GM23338 (cell line): ENCODE data around the gene RGSL1. TPM values are rescaled to one million over a fixed set of nuclear protein-coding genes. Genes with fewer than 3 reads are reported as not detected.

ENCODE experiments used
- CTCF ChIP-seq, 2 experiments: fragments of 200-600 bp in 1 of 2; sonication (generic) in 1 of 2; conservative IDR thresholded peaks; 2 replicates each; pipeline versions ENCODE4 v1.5.1 to v1.6.1; 2016 to 2017; ENCODE audit warnings: antibody characterized with exemption in 2 of 2, low read depth in 2 of 2, mild to moderate bottlenecking in 2 of 2, moderate library complexity in 1 of 2
- ETS1 ChIP-seq: IDR thresholded peaks from 2 replicates; pipeline ENCODE4 v1.6.1; 2016; ENCODE audit warnings: antibody characterized with exemption
- EZH2phosphoT487 ChIP-seq: fragments of 200-600 bp; sonication (generic); IDR thresholded peaks from one replicate; pipeline ENCODE4 v1.8.1; 2018; ENCODE audit warnings: antibody characterized with exemption; ENCODE audit not compliant: unreplicated experiment
- POLR2AphosphoS5 ChIP-seq: IDR thresholded peaks from 2 replicates; pipeline ENCODE4 v1.6.1; 2016; ENCODE audit warnings: antibody characterized with exemption, low read depth
- STAT1 ChIP-seq: IDR thresholded peaks from one replicate; pipeline ENCODE4 v1.6.1; 2016; ENCODE audit warnings: antibody characterized with exemption; ENCODE audit not compliant: unreplicated experiment
- ZNF331 ChIP-seq: fragments of 250-450 bp; sonication (Bioruptor Pico); IDR thresholded peaks from 2 replicates; pipeline ENCODE4 v1.5.0; 2020; ENCODE audit warnings: low read depth, mild to moderate bottlenecking, moderate library complexity
- polyA plus RNA-seq: library from polyadenylated mRNA; unstranded; fragments of >200 nt; fragmentation: Nextera tagmentation; extraction: Ambion mirVana; gene quantifications from 2 replicates; pipeline ENCODE4 v1.2.1, GENCODE V29; 2016
- small RNA-seq: library from RNA; depleted of rRNA; stranded (forward); fragments of <200 nt; gene quantifications from one replicate; pipeline ENCODE3, GENCODE V24; 2014; ENCODE audit warnings: low replicate concordance
- total RNA-seq: library from RNA; depleted of rRNA; stranded (reverse); fragments of >200 nt; shearing (Covaris generic); gene quantifications from 2 replicates; pipeline ENCODE4 v1.2.3, GENCODE V29; 2014; rRNA removed
- TF ChIP-seq, protein P1 (sequence below): fragments of 250-450 bp; sonication (Bioruptor Pico); IDR thresholded peaks from 2 replicates; pipeline ENCODE4 v1.5.0; 2020; ENCODE audit warnings: mild to moderate bottlenecking, moderate library complexity

The RGSL1 gene
- total and polyA plus RNA-seq, 2 experiments from 2014 or later = not detected

- TF ChIP-seq, protein P1, sequence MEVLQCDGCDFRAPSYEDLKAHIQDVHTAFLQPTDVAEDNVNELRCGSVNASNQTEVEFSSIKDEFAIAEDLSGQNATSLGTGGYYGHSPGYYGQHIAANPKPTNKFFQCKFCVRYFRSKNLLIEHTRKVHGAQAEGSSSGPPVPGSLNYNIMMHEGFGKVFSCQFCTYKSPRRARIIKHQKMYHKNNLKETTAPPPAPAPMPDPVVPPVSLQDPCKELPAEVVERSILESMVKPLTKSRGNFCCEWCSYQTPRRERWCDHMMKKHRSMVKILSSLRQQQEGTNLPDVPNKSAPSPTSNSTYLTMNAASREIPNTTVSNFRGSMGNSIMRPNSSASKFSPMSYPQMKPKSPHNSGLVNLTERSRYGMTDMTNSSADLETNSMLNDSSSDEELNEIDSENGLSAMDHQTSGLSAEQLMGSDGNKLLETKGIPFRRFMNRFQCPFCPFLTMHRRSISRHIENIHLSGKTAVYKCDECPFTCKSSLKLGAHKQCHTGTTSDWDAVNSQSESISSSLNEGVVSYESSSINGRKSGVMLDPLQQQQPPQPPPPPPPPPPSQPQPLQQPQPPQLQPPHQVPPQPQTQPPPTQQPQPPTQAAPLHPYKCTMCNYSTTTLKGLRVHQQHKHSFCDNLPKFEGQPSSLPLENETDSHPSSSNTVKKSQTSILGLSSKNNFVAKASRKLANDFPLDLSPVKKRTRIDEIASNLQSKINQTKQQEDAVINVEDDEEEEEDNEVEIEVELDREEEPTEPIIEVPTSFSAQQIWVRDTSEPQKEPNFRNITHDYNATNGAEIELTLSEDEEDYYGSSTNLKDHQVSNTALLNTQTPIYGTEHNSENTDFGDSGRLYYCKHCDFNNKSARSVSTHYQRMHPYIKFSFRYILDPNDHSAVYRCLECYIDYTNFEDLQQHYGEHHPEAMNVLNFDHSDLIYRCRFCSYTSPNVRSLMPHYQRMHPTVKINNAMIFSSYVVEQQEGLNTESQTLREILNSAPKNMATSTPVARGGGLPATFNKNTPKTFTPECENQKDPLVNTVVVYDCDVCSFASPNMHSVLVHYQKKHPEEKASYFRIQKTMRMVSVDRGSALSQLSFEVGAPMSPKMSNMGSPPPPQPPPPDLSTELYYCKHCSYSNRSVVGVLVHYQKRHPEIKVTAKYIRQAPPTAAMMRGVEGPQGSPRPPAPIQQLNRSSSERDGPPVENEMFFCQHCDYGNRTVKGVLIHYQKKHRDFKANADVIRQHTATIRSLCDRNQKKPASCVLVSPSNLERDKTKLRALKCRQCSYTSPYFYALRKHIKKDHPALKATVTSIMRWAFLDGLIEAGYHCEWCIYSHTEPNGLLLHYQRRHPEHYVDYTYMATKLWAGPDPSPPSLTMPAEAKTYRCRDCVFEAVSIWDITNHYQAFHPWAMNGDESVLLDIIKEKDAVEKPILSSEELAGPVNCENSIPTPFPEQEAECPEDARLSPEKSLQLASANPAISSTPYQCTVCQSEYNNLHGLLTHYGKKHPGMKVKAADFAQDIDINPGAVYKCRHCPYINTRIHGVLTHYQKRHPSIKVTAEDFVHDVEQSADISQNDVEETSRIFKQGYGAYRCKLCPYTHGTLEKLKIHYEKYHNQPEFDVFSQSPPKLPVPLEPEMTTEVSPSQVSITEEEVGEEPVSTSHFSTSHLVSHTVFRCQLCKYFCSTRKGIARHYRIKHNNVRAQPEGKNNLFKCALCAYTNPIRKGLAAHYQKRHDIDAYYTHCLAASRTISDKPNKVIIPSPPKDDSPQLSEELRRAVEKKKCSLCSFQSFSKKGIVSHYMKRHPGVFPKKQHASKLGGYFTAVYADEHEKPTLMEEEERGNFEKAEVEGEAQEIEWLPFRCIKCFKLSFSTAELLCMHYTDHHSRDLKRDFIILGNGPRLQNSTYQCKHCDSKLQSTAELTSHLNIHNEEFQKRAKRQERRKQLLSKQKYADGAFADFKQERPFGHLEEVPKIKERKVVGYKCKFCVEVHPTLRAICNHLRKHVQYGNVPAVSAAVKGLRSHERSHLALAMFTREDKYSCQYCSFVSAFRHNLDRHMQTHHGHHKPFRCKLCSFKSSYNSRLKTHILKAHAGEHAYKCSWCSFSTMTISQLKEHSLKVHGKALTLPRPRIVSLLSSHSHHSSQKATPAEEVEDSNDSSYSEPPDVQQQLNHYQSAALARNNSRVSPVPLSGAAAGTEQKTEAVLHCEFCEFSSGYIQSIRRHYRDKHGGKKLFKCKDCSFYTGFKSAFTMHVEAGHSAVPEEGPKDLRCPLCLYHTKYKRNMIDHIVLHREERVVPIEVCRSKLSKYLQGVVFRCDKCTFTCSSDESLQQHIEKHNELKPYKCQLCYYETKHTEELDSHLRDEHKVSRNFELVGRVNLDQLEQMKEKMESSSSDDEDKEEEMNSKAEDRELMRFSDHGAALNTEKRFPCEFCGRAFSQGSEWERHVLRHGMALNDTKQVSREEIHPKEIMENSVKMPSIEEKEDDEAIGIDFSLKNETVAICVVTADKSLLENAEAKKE (CRISPR knock-in tag) = no peak
- TF ChIP-seq ETS1 (no peak), CTCF (conservative IDR thresholded peaks at IDR 0.05; ENCODE audit: low read depth in 2 of 2) (no peak), POLR2AphosphoS5 (no peak), EZH2phosphoT487 (no peak), ZNF331 (CRISPR knock-in tag) (no peak), STAT1 (no peak)
Measured at GRCh38 chr1:182608845-182609610, 159.1 kb downstream of the RGSL1 start (continued).

Small RNAs within 50 kb of the gene (small RNA-seq; reads per million reads assigned to genes)
- not detected for gene RF00017

Other genes starting within 250 kb of the RGSL1 start
- 356 and 359 TPM in 2 replicates for gene GLUL, start 58.4 kb upstream of the RGSL1 start, total RNA-seq
- 240 and 254 TPM in 2 replicates for gene GLUL, start 58.4 kb upstream of the RGSL1 start, polyA plus RNA-seq
- not detected in 2 replicates for gene TEDDM1, start 49.5 kb upstream of the RGSL1 start, total RNA-seq
- gene TEDDM1, start 49.5 kb upstream of the RGSL1 start, polyA plus RNA-seq = not detected in 2 replicates
- gene RNASEL, start 139.1 kb downstream of the RGSL1 start, total RNA-seq = 0.85 and 0.94 TPM in 2 replicates
- 0.37 and 0.38 TPM in 2 replicates for gene RNASEL, start 139.1 kb downstream of the RGSL1 start, polyA plus RNA-seq
- gene RGS16, start 154.2 kb downstream of the RGSL1 start, total RNA-seq = 15.4 and 18.2 TPM in 2 replicates
- gene RGS16, start 154.2 kb downstream of the RGSL1 start, polyA plus RNA-seq = 31.6 and 35.2 TPM in 2 replicates
- 1.0 and 2.5 TPM in 2 replicates for gene RGS8, start 234.4 kb downstream of the RGSL1 start, total RNA-seq
- gene RGS8, start 234.4 kb downstream of the RGSL1 start, polyA plus RNA-seq = 0.06 and 0.10 TPM in 2 replicates